HFF-Myc (cell line): ENCODE measurements around the gene EXOC6B.

Experiments used
- DNase-seq: peaks from one replicate; pipeline ENCODE4 v3.0.0-alpha.2; 2011; ENCODE audit warnings: low read depth; ENCODE audit errors: extremely low read depth
- H3K4me3 ChIP-seq: replicated peaks from 2 replicates; pipeline ENCODE4 v1.5.1; 2011; ENCODE audit warnings: low read depth, mild to moderate bottlenecking, control low read depth, low read length
- CTCF ChIP-seq: IDR thresholded peaks from 2 replicates; pipeline ENCODE4 v1.5.1; 2012; ENCODE audit warnings: mild to moderate bottlenecking, low read depth, low read length, control low read depth; ENCODE audit errors: missing control alignments

The EXOC6B gene

GRCh38 chr2:72750977-72751639 lies 74.7 kb downstream of the EXOC6B start:
- no peak overlapping the region for H3K4me3 ChIP-seq
- DNase-seq, result no peak
- TF ChIP-seq CTCF, result no peak

GRCh38 chr2:72750466-72750865 lies 75.4 kb downstream of the EXOC6B start:
- H3K4me3 ChIP-seq, result no peak overlapping the region
- no peak for TF ChIP-seq CTCF
- DNase-seq, result no peak

- no peak overlapping the region for H3K4me3 ChIP-seq
- DNase-seq, result no peak
- TF ChIP-seq CTCF, result no peak
These were observed 78.5 kb downstream of the EXOC6B start for GRCh38 chr2:72747344-72747743.

GRCh38 chr2:72745679-72746368 lies 80.0 kb downstream of the EXOC6B start:
- DNase-seq, result peak; percentile 33
- peak; percentile 58 for TF ChIP-seq CTCF

GRCh38 chr2:72744049-72744448 lies 81.8 kb downstream of the EXOC6B start:
- H3K4me3 ChIP-seq, result no peak overlapping the region
- DNase-seq, result no peak
- no peak for TF ChIP-seq CTCF

More at GRCh38 chr2:72745679-72746368, 80.0 kb downstream of the EXOC6B start:
- no peak overlapping the region for H3K4me3 ChIP-seq

GRCh38 chr2:72743481-72743880 lies 82.4 kb downstream of the EXOC6B start:
- TF ChIP-seq CTCF, result no peak
- H3K4me3 ChIP-seq, result no peak overlapping the region
- no peak for DNase-seq
